Upper lobe of left lung (tissue), 4 donors: ENCODE results near the gene ADAD2.

Experiments used
- CTCF ChIP-seq, 6 experiments: fragments of 450-650 bp in 4 of 6; fragments of 200-600 bp in 2 of 6; sonication (generic) in 2 of 6; IDR thresholded peaks; one replicate each; pipeline ENCODE4 v1.5.1; 2016 to 2019; ENCODE audit warnings: antibody characterized with exemption in 6 of 6
- EP300 ChIP-seq, 4 donors: sonication (generic); formaldehyde crosslinking; IDR thresholded peaks; one replicate each; pipeline ENCODE4 v1.5.1; 2017; ENCODE audit warnings: antibody characterized with exemption in 4 of 4, control low read depth in 2 of 4
- POLR2A ChIP-seq, 4 donors: fragments of 450-650 bp; IDR thresholded peaks; one replicate each; pipeline ENCODE4 v1.5.1; 2016 to 2017; ENCODE audit warnings: antibody characterized with exemption in 4 of 4, mild to moderate bottlenecking in 2 of 4

- TF ChIP-seq POLR2A (IDR thresholded peaks at IDR 0.05) (no peak), CTCF (IDR thresholded peaks at IDR 0.05) (no peak), EP300 (IDR thresholded peaks at IDR 0.05) (no peak)
Measured at GRCh38 chr16:84224554-84224953, 33.6 kb downstream of the ADAD2 start.
